IMR-90 (cell line): ENCODE results near the gene NOBOX.

Experiments
- MXI1 ChIP-seq: IDR thresholded peaks from 2 replicates; pipeline ENCODE4 v1.6.1; 2012; ENCODE audit warnings: low read depth, mild to moderate bottlenecking, low read length, moderate library complexity, borderline replicate concordance
- POLR2A ChIP-seq: IDR thresholded peaks from 2 replicates; pipeline ENCODE4 v1.6.1; 2012; ENCODE audit warnings: mild to moderate bottlenecking, low read depth, low read length
- RAD21 ChIP-seq: IDR thresholded peaks from 2 replicates; pipeline ENCODE4 v1.6.1; 2012; ENCODE audit warnings: low read length, improper control_type of control experiment
- RCOR1 ChIP-seq: IDR thresholded peaks from 2 replicates; pipeline ENCODE4 v1.6.1; 2012; ENCODE audit warnings: mild to moderate bottlenecking, low read length, improper control_type of control experiment; ENCODE audit not compliant: insufficient replicate concordance
- SMC3 ChIP-seq: fragments of 150-350 bp; IDR thresholded peaks from 2 replicates; pipeline ENCODE4 v1.6.1; 2016; ENCODE audit warnings: low read depth, mild to moderate bottlenecking, antibody characterized with exemption, low read length, moderate library complexity
- TF ChIP-seq, protein P1 (sequence below): conservative IDR thresholded peaks from 2 replicates; pipeline ENCODE4 v1.5.1; 2012; ENCODE audit warnings: mild to moderate bottlenecking, low read depth, low read length, improper control_type of control experiment

GRCh38 chr7:144403649-144404061 is at the start of gene NOBOX:
- TF ChIP-seq POLR2A (no peak), SMC3 (no peak), RAD21 (no peak), RCOR1 (no peak), MXI1 (no peak)
- TF ChIP-seq, protein P1, sequence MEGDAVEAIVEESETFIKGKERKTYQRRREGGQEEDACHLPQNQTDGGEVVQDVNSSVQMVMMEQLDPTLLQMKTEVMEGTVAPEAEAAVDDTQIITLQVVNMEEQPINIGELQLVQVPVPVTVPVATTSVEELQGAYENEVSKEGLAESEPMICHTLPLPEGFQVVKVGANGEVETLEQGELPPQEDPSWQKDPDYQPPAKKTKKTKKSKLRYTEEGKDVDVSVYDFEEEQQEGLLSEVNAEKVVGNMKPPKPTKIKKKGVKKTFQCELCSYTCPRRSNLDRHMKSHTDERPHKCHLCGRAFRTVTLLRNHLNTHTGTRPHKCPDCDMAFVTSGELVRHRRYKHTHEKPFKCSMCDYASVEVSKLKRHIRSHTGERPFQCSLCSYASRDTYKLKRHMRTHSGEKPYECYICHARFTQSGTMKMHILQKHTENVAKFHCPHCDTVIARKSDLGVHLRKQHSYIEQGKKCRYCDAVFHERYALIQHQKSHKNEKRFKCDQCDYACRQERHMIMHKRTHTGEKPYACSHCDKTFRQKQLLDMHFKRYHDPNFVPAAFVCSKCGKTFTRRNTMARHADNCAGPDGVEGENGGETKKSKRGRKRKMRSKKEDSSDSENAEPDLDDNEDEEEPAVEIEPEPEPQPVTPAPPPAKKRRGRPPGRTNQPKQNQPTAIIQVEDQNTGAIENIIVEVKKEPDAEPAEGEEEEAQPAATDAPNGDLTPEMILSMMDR = no peak
